NCI-H524 treated with DMSO at 0.1 percent for 48 hours (cell line): Measurements from ENCODE around the gene PPM1J.
"Not testable (repeated sequence)": the region's sequence is repeated elsewhere in the genome, so short reads cannot be mapped to it uniquely, and the experiment has no call there.

Experiments
- DNase-seq: peaks from one replicate; lab custom pipeline; 2025; lab: John Stamatoyannopoulos, UW

Gene PPM1J, protein sequence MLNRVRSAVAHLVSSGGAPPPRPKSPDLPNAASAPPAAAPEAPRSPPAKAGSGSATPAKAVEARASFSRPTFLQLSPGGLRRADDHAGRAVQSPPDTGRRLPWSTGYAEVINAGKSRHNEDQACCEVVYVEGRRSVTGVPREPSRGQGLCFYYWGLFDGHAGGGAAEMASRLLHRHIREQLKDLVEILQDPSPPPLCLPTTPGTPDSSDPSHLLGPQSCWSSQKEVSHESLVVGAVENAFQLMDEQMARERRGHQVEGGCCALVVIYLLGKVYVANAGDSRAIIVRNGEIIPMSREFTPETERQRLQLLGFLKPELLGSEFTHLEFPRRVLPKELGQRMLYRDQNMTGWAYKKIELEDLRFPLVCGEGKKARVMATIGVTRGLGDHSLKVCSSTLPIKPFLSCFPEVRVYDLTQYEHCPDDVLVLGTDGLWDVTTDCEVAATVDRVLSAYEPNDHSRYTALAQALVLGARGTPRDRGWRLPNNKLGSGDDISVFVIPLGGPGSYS

DNA sequence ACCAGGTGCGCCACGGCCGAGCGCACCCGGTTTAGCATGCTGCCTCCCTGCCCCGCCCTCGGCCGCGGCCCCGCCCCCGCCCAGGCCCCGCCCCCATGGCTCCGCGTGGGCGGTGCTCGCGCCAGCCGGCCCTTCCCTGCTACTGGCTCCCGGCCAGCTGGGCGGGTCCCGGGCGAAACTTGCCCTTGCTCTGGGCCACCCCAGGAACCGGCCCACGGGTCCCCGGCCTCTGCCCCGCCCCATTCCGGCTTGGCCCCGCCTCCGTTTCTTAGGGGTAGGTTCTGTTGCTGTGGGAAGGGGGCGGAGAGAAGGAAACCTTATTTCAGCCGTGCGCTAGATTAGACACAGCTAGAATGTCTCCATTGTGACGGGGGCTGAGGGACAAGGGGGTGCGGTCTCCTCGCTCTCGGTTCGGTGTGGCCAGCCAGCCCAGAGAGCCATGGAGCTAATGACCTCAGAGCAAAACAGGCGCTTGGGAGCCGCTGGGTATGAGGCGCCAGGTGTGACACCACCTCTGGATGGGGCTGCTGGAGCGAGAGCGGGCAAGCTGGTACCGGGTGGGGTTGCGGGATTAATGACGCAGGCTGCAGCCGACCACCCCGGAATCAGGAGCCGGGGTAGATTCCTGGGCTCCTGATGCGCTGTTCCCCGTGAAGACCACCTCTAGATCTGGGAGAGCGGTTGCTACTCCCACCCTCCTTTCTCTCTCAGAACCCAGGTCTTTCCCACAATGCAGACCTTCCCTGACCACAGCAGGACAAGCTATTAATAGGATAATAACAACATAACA is at the start of gene PPM1J:
Gene PPM1J, minus strand, starts transcription at position 69 of the 790 bp plus-strand sequence. Its CDS starts 31 bp downstream, at position 38.
- no peak for DNase-seq

GRCh38 chr1:112762541-112763500 is 47.7 kb upstream of the PPM1J start:
- peak; percentile 49 for DNase-seq

GRCh38 chr1:112761714-112762480 is 46.8 kb upstream of the PPM1J start:
- no peak for DNase-seq

DNA sequence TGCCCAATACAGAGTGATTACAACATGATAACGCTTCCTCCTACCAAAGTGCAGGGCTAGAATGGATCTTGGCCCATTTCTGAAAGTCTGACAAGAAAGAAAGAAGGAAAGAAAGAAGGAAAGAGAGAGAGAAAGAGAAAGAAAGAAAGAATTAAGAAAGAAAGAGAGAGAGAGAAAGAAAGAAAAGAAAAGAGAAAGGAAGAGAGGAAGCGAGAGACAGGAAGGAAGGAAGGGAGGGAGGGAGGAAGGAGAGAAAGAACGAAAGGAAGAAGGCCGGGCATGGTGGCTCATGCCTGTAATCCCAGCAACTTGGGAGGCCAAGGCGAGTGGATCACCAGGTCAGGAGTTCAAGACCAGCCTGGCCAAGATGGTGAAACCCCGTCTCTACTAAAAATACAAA is 44.1 kb upstream of the PPM1J start:
- DNase-seq, result no peak

DNA sequence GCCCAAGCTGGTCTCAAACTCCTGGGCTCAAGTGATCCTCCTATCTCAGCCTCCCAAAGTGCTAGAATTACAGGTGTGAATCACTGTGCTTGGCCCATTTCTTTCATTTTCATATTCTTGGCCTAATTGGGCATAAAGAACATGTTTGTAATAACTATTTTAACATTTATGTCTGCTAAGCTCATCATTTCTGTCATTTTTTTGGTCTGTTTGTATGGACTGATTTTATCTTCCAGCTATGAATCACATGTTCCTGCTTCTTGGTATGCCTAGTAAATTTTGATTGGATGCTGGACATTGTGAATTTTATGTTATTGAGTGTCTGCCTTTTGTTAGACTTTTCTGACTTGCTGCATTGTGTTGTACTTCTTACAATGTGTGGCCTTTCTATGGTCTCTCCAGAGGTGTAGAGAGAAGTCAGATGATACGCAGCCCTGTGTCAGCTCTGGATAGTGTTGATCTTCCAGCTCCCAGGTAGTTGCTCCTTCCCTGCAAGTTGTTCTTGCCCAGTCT is 39.0 kb upstream of the PPM1J start:
- DNase-seq, result no peak

DNA sequence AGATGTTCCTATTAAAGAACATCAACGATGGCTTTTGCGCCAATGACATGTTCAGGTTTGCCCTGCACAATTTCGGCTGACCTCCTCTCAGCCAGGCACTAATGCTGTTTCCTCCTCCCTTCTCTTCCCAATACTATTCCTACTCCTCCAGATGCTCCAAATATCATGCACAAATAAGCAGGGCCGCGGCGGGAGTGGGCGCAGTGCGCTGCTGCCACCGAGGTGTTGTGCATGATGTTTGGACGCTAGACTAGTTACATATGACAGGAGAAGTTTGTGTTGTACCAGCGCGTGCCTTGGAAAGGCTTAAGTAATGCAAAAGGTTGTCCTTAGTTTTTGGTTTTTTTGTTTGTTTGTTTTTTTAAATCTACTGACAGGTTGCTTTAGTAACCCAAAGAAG is 33.3 kb upstream of the PPM1J start:
- no peak for DNase-seq

DNA sequence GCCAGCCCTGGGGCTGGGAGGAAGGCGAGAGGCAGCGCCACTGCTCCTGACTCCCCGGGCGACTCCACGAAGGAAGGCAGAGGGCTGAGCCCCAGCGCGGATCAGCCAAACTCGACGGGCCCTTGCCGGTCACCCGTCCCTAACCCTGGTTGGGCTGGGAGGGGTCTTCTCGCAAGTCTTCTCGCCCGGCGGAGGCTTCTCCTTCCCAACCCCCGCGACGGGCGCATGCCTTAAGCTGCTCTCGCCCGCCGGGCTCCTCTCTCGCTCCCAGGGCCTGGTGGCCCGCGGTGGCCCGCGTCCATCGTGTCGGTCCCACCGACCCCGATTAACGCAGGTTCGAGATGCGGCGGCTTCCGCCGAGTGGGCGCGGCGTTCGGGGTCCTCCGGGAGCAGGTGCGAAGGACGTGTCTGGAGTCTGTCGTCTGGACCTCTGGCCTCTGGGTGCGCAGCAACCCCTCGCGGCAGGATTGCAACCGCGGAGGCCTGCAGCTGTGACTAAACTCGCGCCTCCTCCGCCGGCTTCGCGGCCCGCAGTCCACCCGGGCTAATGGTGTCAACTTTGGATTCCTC is 29.0 kb upstream of the PPM1J start:
- peak; percentile 11 for DNase-seq

- DNase-seq, result no peak
These were observed 28.3 kb upstream of the PPM1J start for GRCh38 chr1:112743174-112744008.

DNA sequence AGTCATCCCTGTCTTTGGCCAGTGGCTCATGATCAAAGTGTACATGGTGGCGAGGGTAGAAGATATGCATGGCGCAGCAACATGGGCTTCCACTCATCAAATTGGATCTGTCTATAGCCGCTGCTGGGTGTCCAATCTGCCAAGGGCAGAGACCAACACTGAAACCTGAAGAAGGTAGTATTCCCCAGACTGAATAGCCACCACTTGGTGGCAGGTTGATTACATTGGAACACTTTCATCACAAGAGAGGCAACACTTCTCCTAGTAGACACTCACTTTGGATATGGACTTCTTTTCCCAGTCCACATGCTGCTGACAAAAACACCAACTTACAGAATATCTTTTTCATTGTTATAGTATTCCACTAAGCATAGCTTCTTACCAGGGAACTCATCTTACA is 22.4 kb upstream of the PPM1J start:
- no peak for DNase-seq

DNA sequence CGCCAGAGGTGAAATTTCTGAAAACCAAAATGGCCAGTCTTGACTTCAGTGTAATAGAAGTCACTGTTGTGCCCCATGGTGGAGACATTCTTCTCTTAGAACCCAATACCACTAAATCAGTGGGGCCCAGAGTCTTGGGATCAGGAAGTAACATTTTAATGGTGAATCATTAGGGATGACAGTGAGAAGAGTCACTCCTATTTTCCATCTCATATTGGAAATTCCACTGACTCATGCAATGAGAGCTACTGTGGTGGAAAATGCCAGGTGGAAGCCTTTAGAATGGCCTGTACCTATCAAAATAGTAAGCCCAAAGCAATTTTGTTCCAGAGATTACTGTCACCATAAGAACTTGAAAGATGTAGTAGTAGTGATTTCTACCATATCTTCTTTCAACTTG is 20.6 kb upstream of the PPM1J start:
- no peak for DNase-seq

- no peak for DNase-seq
These were observed 16.3 kb upstream of the PPM1J start for GRCh38 chr1:112731451-112731850.

GRCh38 chr1:112729909-112730308 is 14.8 kb upstream of the PPM1J start:
- peak; percentile 64 for DNase-seq

- peak; percentile 62 for DNase-seq
These were observed 13.9 kb upstream of the PPM1J start for GRCh38 chr1:112729011-112729410.

GRCh38 chr1:112728306-112728971 is 13.3 kb upstream of the PPM1J start:
- DNase-seq, result not testable (repeated sequence)

DNA sequence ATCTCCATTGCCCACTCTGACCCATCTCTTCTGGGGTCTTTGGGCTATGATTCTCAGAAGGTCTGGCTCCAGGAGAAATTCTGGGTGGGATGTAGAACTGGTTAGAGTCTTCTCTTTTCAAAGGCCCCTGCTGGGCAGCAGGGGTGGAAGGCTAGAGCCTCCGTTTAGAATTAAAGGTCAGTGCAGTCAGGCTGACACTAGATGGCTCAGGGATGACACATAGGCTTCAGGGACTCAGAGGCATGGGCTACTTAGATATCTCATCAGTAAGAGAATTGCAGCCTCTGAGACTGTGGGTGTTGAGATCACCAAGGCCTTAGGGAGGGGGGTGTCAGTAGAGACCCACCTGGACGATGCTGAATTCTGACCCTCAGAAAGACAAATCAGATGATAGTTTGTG is 12.6 kb upstream of the PPM1J start:
- DNase-seq, result no peak

DNA sequence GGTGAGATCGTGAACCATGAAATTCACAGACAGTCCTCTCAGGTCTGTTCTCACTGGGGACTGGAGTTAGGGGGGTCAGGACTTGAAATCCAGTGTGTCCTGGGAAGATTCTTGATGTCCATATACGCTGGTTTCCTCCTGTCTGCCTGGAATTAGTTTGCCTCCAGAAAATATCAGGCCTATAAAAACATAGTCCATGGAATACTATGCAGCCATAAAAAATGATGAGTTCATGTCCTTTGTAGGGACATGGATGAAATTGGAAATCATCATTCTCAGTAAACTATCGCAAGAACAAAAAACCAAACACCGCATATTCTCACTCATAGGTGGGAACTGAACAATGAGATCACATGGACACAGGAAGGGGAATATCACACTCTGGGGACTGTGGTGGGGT is 9.1 kb upstream of the PPM1J start:
- DNase-seq, result not testable (repeated sequence)

GRCh38 chr1:112723511-112723839 is 8.3 kb upstream of the PPM1J start:
- no peak for DNase-seq

DNA sequence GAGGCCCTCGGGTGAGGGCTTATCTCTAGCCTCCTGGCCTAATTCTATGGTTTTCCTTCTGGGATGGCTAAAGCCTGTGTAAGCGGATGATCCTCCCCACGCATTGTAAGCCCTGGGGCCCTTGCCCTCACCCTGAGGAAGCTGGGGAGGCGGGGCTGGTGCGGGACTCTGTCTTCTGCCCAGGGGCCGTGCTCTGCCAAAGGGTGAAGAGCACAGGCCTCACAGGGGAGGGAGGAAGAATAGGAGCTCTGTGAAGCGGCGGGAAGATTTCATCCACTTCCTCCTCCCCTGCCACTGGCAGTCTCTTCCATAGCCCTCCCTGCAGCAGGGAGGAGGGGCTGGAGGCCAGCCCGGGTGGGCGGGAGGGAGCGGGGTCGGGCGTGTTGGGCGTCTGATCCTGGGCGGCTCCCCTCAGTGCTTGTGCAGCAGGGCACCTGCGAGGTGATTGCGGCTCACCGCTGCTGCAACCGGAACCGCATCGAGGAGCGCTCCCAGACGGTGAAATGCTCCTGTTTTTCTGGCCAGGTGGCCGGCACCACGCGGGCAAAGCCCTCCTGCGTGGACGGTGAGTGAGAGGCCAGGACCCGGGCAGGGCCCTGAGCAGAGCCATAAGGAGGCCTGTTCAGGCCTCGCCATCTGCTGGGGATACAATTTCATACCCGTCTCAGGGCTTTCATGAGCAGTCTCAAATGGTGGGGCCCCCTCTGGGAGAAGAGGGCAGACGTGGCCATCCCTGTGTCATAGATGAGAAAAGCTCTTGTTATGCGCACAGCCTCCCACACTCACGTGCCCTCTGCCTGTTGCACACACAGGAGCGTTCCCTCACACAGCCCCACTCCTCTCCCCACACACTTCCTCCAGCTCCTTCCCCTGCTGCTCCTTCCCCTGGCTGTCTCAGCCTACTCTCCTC is 7.7 kb upstream of the PPM1J start:
- peak; percentile 40 for DNase-seq
